Embryonic facial prominence (tissue), 1 donor: ENCODE measurements around the gene GPR160.

ENCODE experiments used
- DNase-seq: peaks from one replicate; pipeline ENCODE4 v3.0.0-alpha.2; 2016; ENCODE audit errors: extremely low spot score

GPR160 gene

GRCh38 chr3:170027233-170028102 lies 10.3 kb upstream of the GPR160 start:
- DNase-seq = no peak

- no peak for DNase-seq
Measured at GRCh38 chr3:170033489-170033888, 4.3 kb upstream of the GPR160 start.

- no peak for DNase-seq
Measured at GRCh38 chr3:170038434-170039110, 777 bp downstream of the GPR160 start.

- no peak for DNase-seq
Measured at GRCh38 chr3:170040418-170040817, 2.6 kb downstream of the GPR160 start.

GRCh38 chr3:170043506-170043905 lies 5.7 kb downstream of the GPR160 start:
- DNase-seq = no peak

GRCh38 chr3:170044271-170044670 lies 6.5 kb downstream of the GPR160 start:
- DNase-seq = no peak

- DNase-seq = no peak
Measured at GRCh38 chr3:170044795-170045244, 7.0 kb downstream of the GPR160 start.

- no peak for DNase-seq
Measured at GRCh38 chr3:170046269-170047132, 8.7 kb downstream of the GPR160 start.

- no peak for DNase-seq
Measured at GRCh38 chr3:170047133-170047404, 9.3 kb downstream of the GPR160 start.

GRCh38 chr3:170049146-170050000 lies 11.6 kb downstream of the GPR160 start:
- no peak for DNase-seq

GRCh38 chr3:170050753-170051152 lies 13.0 kb downstream of the GPR160 start:
- DNase-seq = no peak

- no peak for DNase-seq
Measured at GRCh38 chr3:170052398-170052797, 14.6 kb downstream of the GPR160 start.

- no peak for DNase-seq
Measured at GRCh38 chr3:170054204-170054603, 16.4 kb downstream of the GPR160 start.

GRCh38 chr3:170055209-170055608 lies 17.4 kb downstream of the GPR160 start:
- DNase-seq = no peak

- no peak for DNase-seq
Measured at GRCh38 chr3:170056710-170057454, 19.1 kb downstream of the GPR160 start.

- DNase-seq = no peak
Measured at GRCh38 chr3:170057550-170057949, 19.8 kb downstream of the GPR160 start.

- DNase-seq = no peak
Measured at GRCh38 chr3:170058127-170058526, 20.3 kb downstream of the GPR160 start.

- no peak for DNase-seq
Measured at GRCh38 chr3:170059447-170059846, 21.7 kb downstream of the GPR160 start.

- no peak for DNase-seq
Measured at GRCh38 chr3:170062068-170062467, 24.3 kb downstream of the GPR160 start.

- DNase-seq = no peak
Measured at GRCh38 chr3:170062769-170063168, 25.0 kb downstream of the GPR160 start.

GRCh38 chr3:170063691-170064090 lies 25.9 kb downstream of the GPR160 start:
- no peak for DNase-seq
